IPS DF 4.7 (cell line): ENCODE results near the gene ZFYVE28.

ENCODE experiments used
- DNase-seq: peaks from one replicate; pipeline ENCODE4 v3.0.0-alpha.2; 2013; ENCODE audit warnings: low spot score; ENCODE audit errors: extremely low read depth

The ZFYVE28 gene

GRCh38 chr4:2304321-2304876 lies 114.0 kb downstream of the ZFYVE28 start:
- no peak for DNase-seq

GRCh38 chr4:2303686-2304320 lies 114.6 kb downstream of the ZFYVE28 start:
- DNase-seq = no peak

- no peak for DNase-seq
These were observed 115.2 kb downstream of the ZFYVE28 start for GRCh38 chr4:2303121-2303685.

- DNase-seq = no peak
These were observed 115.9 kb downstream of the ZFYVE28 start for GRCh38 chr4:2302387-2303119.

- DNase-seq = no peak
These were observed 116.6 kb downstream of the ZFYVE28 start for GRCh38 chr4:2301806-2302205.

GRCh38 chr4:2301225-2301642 lies 117.2 kb downstream of the ZFYVE28 start:
- DNase-seq = no peak

GRCh38 chr4:2300431-2301224 lies 117.8 kb downstream of the ZFYVE28 start:
- DNase-seq = no peak

DNA sequence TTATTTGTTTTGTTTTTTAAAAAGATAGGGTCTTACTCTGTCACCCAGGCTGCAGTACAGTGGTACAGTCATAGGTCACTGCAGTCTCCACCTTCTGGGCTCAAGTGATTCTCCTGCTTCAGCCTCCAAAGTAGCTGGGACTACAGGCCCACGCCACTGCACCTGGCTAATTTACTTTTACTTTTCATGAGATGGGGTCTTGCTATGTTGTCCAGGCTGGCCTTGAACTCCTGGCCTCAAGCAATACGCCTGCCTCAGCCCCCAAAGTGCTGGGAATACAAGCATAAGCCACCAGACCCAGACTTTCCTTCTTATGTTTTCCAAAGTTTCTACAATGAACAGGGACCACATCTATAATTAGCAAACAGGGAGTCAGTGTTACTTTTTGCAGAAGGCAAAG lies 118.7 kb downstream of the ZFYVE28 start:
- DNase-seq = no peak

DNA sequence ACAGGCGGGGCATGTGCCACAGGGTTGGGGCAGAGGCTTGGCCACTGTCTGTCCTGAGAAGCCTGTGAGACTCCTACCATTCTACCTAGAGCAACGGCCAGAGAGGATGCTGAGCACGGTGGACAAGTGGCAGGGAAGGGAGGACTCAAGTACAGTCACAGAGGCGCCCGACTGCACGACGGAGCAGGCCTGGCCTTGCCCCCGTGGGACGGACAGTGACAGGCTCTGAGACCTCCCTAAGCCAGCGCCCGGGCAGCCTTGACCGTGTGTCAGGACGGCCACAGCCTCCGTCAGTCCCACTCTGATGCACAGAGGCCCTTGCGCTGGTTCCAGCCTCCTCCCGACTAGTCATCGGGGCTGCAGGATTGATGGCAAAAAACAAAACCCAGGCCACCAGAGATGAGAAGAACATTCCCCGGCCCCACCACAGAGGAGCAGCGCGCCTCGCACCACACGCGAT lies 119.9 kb downstream of the ZFYVE28 start:
- no peak for DNase-seq

DNA sequence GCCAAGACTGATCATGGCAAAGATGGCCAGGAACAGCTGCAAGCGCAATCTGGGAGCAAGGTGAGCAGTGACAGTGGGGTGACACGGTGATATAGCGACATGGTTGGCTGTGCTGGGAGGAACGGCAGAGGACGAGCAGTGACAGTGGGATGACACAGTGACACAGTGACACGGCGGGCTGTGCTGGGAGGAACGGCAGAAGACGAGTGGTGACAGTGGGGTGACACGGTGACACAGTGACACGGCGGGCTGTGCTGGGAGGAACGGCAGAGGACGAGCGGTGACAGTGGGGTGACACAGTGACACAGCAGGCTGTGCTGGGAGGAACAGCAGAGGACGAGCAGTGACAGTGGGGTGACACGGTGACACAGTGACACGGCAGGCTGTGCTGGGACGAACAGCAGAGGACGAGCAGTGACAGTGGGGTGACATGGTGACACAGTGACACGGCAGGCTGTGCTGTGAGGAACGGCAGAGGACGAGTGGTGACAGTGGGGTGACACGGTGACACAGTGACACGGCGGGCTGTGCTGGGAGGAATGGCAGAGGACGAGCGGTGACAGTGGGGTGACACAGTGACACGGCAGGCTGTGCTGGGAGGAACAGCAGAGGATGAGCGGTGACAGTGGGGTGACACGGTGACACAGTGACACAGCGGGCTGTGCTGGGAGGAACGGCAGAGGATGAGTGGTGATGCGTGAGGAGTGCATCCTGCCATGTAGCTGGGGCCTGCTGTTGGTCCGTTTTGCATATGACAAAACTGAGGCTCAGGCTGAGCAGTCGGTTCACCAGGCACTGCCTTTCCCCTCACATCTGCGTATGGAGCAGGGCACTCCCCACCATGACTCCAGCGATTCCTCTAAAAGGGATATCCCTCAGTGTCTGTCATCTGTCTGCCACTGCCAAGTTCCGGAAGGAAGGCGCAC lies 120.6 kb downstream of the ZFYVE28 start:
- DNase-seq = no peak

DNA sequence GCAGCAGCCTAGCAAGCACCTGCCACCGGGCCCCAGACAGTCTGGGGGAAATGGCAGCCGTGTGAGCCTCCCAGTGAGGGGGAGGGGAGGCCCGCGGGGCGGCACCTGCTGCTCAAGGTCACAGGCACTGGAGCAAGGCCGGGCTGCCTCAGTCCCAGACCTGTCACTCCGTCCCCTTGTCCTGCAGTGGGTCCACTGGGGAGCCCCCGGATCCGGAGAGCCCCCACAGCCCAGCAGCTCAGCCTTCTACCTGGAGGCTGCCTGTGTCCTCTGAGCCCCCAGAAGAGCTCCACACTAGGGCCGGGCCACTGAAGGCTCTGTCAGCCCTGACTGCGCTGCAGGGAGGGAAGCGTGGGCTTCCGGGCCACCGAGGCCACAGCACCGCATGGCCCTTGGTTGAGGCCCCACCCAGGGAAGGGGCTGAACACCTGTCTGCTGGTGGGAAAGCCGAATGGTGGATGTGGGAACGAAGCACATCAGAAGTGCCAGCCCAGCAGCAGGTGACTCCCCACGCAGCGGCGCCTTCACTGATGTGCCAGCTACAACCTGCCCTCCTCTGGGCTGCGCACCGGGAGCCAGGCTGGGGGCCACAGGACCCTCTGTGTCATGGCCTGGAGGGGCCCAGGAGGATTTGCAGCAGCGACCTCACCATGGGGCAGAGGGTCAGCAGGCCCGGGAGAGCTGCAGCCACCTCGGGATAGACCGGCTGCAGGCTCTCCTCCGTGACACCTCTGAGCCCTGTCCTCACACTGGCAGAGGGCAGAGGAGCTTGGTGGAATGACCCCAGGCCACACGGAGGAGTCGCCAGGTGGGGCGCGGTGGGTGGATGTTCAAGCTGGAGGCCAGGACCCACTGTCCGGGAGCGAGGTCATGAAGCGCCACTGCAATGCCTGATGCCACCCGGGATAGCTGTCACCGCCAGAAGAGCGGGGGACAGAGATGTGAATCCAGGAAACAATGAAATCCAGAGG lies 121.5 kb downstream of the ZFYVE28 start:
- no peak for DNase-seq

GRCh38 chr4:2295900-2296442 lies 122.5 kb downstream of the ZFYVE28 start:
- no peak for DNase-seq

DNA sequence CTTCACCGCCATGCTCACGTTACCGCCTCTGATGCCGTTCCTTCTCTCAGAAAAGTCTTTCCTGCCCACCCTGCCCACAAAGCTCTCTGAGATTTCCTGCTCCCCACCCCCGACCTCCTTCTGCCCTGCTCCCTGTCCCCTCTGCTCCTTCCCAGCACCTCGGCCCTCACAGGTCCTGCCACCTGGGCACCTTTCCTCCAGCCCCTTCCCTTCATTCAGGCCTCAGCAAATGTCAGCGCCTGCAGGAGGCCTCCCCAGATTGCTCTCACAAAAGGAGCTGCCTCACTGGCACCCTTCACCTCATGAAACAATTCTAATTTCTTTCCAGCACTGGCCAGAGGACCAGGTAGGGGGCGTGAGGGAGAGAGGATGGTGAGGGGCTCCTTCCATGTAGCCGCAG lies 122.9 kb downstream of the ZFYVE28 start:
- no peak for DNase-seq

DNA sequence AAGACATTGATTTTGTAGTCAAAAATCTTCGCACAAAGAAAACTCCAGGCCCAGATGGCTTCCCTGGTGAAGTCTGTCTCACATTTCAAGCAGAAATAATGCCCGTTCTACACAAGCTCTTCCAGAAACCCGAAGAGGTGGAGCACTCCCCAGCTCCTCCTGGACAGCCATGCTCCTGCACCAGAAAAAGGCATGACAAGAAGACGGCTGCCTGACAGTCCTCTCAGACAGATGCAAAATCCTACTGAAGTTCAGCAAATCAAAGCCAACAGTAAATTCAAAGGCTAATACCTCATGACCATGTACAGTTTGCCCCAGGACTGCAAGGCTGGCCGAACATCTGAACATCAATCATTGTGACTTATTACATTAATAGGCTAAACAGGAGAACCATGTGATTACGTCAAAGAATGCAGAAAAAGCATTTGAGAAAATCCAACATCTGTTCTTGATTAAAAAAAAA lies 125.8 kb downstream of the ZFYVE28 start:
- no peak for DNase-seq

- DNase-seq = no peak
These were observed 126.5 kb downstream of the ZFYVE28 start for GRCh38 chr4:2291705-2292645.

- DNase-seq = no peak
These were observed 127.3 kb downstream of the ZFYVE28 start for GRCh38 chr4:2290974-2291704.

DNA sequence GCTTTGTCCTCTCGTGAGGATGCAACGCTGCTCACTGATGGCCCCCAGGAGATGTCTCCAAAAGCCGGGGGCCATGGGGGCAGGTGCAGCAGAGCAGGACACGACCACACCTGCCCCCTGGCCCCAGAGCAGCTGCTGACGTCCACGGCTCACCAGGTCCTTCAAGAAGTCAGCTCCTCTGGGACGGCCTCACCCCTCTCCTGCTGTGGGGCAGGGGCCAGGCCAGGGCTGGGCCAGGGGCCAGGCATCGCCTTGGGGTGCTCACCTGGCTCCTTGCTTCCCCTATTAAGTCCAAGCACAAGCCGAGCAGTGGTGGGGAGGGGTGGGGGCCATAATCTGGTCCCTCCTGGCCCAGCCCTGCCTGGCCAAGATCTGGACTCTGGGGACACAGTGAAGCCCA lies 128.0 kb downstream of the ZFYVE28 start:
- DNase-seq = no peak
